ENCODE measurements around the gene IL5.
"Not testable (repeated sequence)": the region's sequence is repeated elsewhere in the genome, so short reads cannot be mapped to it uniquely, and the experiment has no call there.

Gene IL5

GRCh38 chr5:132543472-132544201 lies at the start of gene IL5:
Gene IL5, minus strand, starts transcription at chr5:132543522. Its CDS starts 44 bp downstream, at chr5:132543478.
- no peak for DNase-seq (ENCODE audit: extremely low read depth in 1 of 2, low read depth in 1 of 2)

DNA sequence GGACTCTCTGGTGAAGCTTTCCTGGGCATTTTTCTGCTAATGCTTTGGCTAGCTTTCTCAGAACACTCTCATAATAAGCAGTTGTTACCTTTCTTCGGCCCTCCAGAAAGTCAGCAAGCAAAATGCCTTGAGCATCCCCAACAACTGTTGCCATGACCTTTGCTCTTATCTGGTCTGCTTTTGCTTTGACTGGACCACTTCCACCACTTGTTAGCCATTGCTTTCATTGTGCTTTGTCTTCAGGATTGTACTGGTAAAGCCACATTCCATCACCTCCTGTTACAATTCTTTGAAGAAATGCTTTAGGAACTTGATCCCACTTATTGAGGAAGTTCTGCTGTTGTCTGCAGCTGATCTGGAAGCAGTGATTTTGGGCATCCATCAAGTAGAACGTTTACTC lies 49.2 kb upstream of the IL5 start:
- no peak for DNase-seq (ENCODE audit: extremely low read depth in 1 of 2, low read depth in 1 of 2)

DNA sequence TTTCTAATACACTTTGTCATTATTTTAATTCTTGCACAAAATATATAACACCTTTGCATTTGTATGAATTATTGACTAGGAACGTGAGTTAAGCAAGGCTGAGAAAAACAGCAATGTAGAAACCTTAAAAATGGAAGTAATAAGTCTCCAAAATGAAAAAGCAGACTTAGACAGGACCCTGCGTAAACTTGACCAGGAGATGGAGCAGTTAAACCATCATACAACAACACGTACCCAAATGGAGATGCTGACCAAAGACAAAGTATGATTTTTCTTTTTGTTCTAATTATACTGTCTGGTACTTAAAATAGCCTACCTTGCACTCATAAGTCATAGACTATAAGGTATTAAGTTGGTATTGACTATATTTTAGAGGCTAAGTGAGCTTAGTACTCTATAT lies 47.8 kb upstream of the IL5 start:
- no peak for DNase-seq (ENCODE audit: extremely low read depth in 1 of 2, low read depth in 1 of 2)

DNA sequence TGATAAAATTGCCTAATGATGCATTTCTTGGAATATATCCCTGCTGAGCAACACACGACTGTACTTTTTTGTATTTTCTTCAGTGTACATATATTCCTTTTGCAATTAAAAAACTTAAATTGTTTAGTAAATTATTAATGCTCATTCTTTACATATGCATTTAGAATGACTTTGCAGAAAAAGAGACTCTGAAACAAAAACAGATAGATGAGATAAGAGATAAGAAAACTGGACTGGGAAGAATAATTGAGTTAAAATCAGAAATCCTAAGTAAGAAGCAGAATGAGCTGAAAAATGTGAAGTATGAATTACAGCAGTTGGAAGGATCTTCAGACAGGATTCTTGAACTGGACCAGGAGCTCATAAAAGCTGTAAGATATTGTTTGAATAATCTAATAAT lies 46.1 kb upstream of the IL5 start:
- no peak for DNase-seq (ENCODE audit: extremely low read depth in 1 of 2, low read depth in 1 of 2)

GRCh38 chr5:132586063-132586462 lies 42.7 kb upstream of the IL5 start:
- no peak for DNase-seq (ENCODE audit: extremely low read depth in 1 of 2, low read depth in 1 of 2)

GRCh38 chr5:132584560-132584959 lies 41.2 kb upstream of the IL5 start:
- not testable (repeated sequence) for DNase-seq (ENCODE audit: extremely low read depth in 1 of 2, low read depth in 1 of 2)

DNA sequence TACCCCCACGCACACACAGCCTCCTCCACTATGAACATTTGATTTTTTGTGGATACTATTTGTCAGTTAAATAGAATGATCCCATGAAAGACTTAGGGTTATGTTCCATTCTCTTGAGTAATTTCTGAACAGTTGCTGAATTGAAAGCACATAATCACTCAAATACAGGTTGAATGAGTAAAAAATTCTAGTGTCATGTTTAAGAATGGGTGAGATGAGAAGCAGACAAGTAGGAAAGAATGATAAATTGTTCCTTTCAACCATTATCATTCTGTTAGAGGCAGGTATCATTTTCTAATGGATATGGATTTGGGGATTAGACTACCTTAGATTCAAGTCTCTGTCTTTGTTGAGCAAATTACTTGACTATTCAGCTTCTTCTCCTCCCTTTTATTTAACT lies 32.8 kb upstream of the IL5 start:
- no peak for DNase-seq (ENCODE audit: extremely low read depth in 1 of 2, low read depth in 1 of 2)

GRCh38 chr5:132566657-132567056 lies 23.3 kb upstream of the IL5 start:
- DNase-seq (ENCODE audit: extremely low read depth in 1 of 2, low read depth in 1 of 2) = no peak

- not testable (repeated sequence) for DNase-seq (ENCODE audit: extremely low read depth in 1 of 2, low read depth in 1 of 2)
Observed at GRCh38 chr5:132564555-132564954, 21.2 kb upstream of the IL5 start.

DNA sequence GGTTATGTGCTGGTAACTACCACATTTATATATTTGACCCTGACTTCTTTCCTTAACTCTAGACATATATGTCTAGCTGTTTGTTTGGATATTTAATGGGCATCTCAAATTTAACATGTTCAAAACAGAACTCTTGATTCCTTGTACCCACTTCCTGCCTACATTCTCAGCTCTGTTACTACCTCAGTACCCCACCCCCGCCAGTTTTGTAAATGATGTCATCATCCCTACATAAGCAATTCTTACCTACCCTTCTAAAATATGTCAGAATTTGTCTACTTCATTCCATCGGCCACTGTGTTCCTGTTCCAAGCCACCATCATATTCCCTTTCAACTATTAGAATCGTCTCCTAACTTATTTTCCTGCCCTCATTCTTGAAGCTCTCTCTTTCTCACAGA lies 18.3 kb upstream of the IL5 start:
- DNase-seq (ENCODE audit: extremely low read depth in 1 of 2, low read depth in 1 of 2) = no peak

- no peak for DNase-seq (ENCODE audit: extremely low read depth in 1 of 2, low read depth in 1 of 2)
Observed at GRCh38 chr5:132559383-132560060, 16.2 kb upstream of the IL5 start.

- no peak for DNase-seq (ENCODE audit: extremely low read depth in 1 of 2, low read depth in 1 of 2)
Observed at GRCh38 chr5:132557478-132558172, 14.3 kb upstream of the IL5 start.

DNA sequence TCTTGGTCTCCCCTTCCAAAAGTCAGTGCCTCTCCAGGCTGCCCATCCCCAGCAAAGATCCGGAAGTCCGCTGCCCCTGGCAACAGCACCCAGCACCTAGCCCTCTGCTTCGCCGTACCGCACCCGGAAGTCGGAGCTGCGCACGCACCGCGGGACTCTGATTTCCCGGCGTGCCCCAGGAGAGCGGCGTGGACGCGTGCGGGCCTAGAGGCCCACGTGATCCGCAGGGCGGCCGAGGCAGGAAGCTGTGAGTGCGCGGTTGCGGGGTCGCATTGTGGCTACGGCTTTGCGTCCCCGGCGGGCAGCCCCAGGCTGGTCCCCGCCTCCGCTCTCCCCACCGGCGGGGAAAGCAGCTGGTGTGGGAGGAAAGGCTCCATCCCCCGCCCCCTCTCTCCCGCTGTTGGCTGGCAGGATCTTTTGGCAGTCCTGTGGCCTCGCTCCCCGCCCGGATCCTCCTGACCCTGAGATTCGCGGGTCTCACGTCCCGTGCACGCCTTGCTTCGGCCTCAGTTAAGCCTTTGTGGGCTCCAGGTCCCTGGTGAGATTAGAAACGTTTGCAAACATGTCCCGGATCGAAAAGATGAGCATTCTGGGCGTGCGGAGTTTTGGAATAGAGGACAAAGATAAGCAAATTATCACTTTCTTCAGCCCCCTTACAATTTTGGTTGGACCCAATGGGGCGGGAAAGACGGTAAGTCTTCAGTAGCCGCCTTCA lies 13.6 kb upstream of the IL5 start, which contains the start of gene RAD50:
Gene RAD50, plus strand, starts transcription at position 215 of the 715 bp plus-strand sequence. Its CDS starts 348 bp downstream, at position 563.
- peak; percentile 65 to 84 for DNase-seq (ENCODE audit: extremely low read depth in 1 of 2, low read depth in 1 of 2)

DNA sequence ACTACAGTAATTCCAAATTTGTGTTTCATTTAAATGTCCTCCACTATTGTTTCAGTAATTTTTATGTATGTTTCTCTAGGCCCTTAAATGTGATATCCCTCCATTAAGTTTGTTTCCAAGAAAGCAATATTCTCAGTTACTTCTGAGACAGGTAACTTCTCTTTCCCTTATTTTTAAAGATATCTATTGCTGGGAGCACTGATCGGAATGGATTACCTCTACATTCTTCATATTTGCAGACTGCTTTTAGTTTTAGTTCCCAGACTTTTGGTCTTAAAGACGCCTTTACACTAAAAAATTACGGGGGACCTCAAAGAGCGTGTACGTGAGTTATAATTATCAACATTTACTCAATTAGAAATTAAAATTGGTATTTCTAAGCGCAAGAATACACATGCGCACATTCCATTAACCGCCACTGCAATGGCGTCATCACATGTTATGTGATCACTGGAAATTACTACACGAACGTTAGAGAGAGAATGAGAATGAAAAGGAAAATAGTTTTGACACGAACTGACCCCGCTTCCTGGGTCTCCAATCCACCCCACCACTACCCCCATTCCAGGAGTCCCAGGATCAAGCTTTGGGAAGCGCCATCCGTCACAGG lies 12.9 kb upstream of the IL5 start:
- no peak for DNase-seq (ENCODE audit: extremely low read depth in 1 of 2, low read depth in 1 of 2)

- no peak for DNase-seq (ENCODE audit: extremely low read depth in 1 of 2, low read depth in 1 of 2)
Observed at GRCh38 chr5:132549576-132549975, 6.3 kb upstream of the IL5 start.

- not testable (repeated sequence) for DNase-seq (ENCODE audit: extremely low read depth in 1 of 2, low read depth in 1 of 2)
Observed at GRCh38 chr5:132548834-132549233, 5.5 kb upstream of the IL5 start.

- no peak for DNase-seq (ENCODE audit: extremely low read depth in 1 of 2, low read depth in 1 of 2)
Observed at GRCh38 chr5:132547269-132547668, 3.9 kb upstream of the IL5 start.

DNA sequence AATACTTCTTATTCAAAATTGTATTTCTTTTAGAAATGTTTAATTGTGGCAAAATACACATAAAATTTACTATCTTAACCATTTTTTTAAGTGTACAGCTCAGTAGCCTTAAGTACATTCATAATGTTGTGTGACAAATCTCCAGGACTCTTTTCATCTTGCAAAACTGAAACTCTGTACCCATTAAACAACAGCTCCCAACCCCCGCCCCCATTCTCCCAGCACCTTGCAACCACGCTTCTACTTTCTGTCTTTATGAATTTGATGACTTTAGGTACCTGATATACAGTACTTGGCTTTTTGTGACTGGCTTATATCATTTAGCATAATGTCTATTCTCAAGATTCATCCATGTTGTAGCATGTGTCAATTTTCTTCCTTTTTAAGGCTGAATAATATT lies 2.8 kb upstream of the IL5 start:
- DNase-seq (ENCODE audit: extremely low read depth in 1 of 2, low read depth in 1 of 2) = no peak

DNA sequence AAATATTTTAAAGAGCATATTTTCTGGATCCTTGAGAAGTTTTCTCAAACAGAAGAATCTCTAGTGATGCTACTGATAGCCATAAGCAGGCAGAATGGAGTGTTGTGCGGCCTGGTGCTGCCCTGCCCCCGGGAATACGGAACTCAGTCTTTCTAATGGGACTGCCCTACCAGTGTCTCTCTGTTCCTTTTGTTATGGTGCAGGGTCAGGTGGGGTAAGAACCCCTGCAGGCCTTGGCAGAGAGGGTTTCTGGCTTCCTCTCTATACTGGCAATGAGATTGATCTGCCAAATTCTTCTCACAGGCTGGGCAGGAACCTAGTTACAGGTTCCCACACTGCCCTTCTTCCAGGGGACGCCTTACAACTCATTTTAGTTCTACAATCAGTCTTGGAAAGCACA lies 2.6 kb downstream of the IL5 start:
- no peak for DNase-seq (ENCODE audit: extremely low read depth in 1 of 2, low read depth in 1 of 2)

GRCh38 chr5:132540149-132540548 lies 3.2 kb downstream of the IL5 start:
- DNase-seq (ENCODE audit: extremely low read depth in 1 of 2, low read depth in 1 of 2) = no peak

DNA sequence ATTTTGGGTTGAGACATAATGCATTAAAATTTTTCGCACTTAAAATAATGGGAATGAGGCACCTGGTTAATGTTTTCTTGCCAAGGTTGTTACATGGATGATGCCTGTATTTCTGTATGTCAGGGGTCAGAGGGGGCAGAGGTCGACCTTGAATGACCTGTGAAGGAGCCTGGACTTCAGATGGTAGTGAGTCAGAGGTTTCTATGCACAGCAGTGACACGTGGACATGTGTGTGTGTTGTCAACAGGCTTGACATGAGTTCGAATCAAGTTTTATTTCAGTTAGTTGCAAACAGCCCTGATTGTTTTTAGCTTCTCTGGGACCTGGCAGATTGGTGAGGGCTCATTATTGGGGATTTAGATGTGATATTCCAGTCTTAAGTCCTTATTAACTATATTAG lies 3.6 kb downstream of the IL5 start:
- no peak for DNase-seq (ENCODE audit: extremely low read depth in 1 of 2, low read depth in 1 of 2)

Measured in activated CD8-positive, alpha-beta memory T cell treated with anti-CD3 and anti-CD28 coated beads for 1 hour (primary cell).